H9 (cell line): ENCODE results near the gene NLRP5. TPM values are rescaled to one million over a fixed set of nuclear protein-coding genes. Genes with fewer than 3 reads are reported as not detected.

Source experiments
- DNase-seq: peaks from one replicate; pipeline ENCODE4 v3.0.0-alpha.2; 2017
- H2AFZ ChIP-seq: one replicate; pipeline ENCODE4 v1.6.1; 2013; ENCODE audit warnings: mild to moderate bottlenecking, low read length, control low read depth, moderate library complexity
- H2AK5ac ChIP-seq: 2 replicates; pipeline ENCODE4 v1.6.1; 2013; ENCODE audit warnings: low read length, control low read depth, mixed read lengths; ENCODE audit not compliant: insufficient read length
- H2BK120ac ChIP-seq: one replicate; pipeline ENCODE4 v1.6.1; 2013; ENCODE audit warnings: low read depth, mild to moderate bottlenecking, low read length, control low read depth, inconsistent platforms; ENCODE audit not compliant: poor library complexity, severe bottlenecking
- H2BK12ac ChIP-seq: 2 replicates; pipeline ENCODE4 v1.6.1; 2013; ENCODE audit warnings: low read length, control low read depth, mixed read lengths, low read depth; ENCODE audit not compliant: insufficient read length
- H2BK15ac ChIP-seq: 2 replicates; pipeline ENCODE4 v1.6.1; 2013; ENCODE audit warnings: low read depth, low read length, control low read depth
- H2BK20ac ChIP-seq: one replicate; pipeline ENCODE4 v1.6.1; 2013; ENCODE audit warnings: low read depth, mild to moderate bottlenecking, low read length, control low read depth, inconsistent platforms; ENCODE audit not compliant: poor library complexity, severe bottlenecking
- H2BK5ac ChIP-seq: 2 replicates; pipeline ENCODE4 v1.6.1; 2013; ENCODE audit warnings: low read length, control low read depth, mixed read lengths; ENCODE audit not compliant: insufficient read length
- H3K14ac ChIP-seq: 2 replicates; pipeline ENCODE4 v1.6.1; 2013; ENCODE audit warnings: low read length, control low read depth; ENCODE audit not compliant: insufficient read depth
- H3K18ac ChIP-seq: 2 replicates; pipeline ENCODE4 v1.6.1; 2013; ENCODE audit warnings: low read depth, mild to moderate bottlenecking, mixed read lengths, low read length, control low read depth; ENCODE audit not compliant: insufficient read length
- H3K23ac ChIP-seq: 2 replicates; pipeline ENCODE4 v1.6.1; 2013; ENCODE audit warnings: low read length, control low read depth, mixed read lengths, low read depth; ENCODE audit not compliant: insufficient read length
- H3K23me2 ChIP-seq: 2 replicates; pipeline ENCODE4 v1.6.1; 2013; ENCODE audit warnings: low read depth, mild to moderate bottlenecking, mixed read lengths, low read length, control low read depth; ENCODE audit not compliant: insufficient read length, poor library complexity, severe bottlenecking
- H3K27ac ChIP-seq: 2 replicates; pipeline ENCODE4 v1.5.1; 2013; ENCODE audit warnings: low read length, control low read depth, mixed read lengths, low read depth; ENCODE audit not compliant: insufficient read length
- H3K27me3 ChIP-seq: 2 replicates; pipeline ENCODE4 v1.6.1; 2013; ENCODE audit warnings: low read length, control low read depth, inconsistent platforms; ENCODE audit not compliant: insufficient read depth
- H3K4ac ChIP-seq: 2 replicates; pipeline ENCODE4 v1.6.1; 2013; ENCODE audit warnings: low read depth, mild to moderate bottlenecking, control low read depth, inconsistent platforms, low read length, moderate library complexity
- H3K4me1 ChIP-seq: 2 replicates; pipeline ENCODE4 v1.6.1; 2013; ENCODE audit warnings: low read length, control low read depth, inconsistent platforms; ENCODE audit not compliant: insufficient read depth
- H3K4me2 ChIP-seq: 2 replicates; pipeline ENCODE4 v1.6.1; 2013; ENCODE audit warnings: low read length, control low read depth, mixed read lengths; ENCODE audit not compliant: insufficient read length, insufficient read depth
- H3K56ac ChIP-seq: 2 replicates; pipeline ENCODE4 v1.6.1; 2013; ENCODE audit warnings: low read depth, mild to moderate bottlenecking, mixed read lengths, low read length, control low read depth; ENCODE audit not compliant: insufficient read length
- H3K79me1 ChIP-seq: 2 replicates; pipeline ENCODE4 v1.6.1; 2013; ENCODE audit warnings: low read depth, mild to moderate bottlenecking, moderate library complexity, low read length, control low read depth, inconsistent platforms; ENCODE audit not compliant: insufficient read depth, poor library complexity, severe bottlenecking
- H3K79me2 ChIP-seq: 2 replicates; pipeline ENCODE4 v1.6.1; 2013; ENCODE audit warnings: low read length, control low read depth, inconsistent platforms; ENCODE audit not compliant: insufficient read depth
- H3K9ac ChIP-seq: 2 replicates; pipeline ENCODE4 v1.6.1; 2013; ENCODE audit warnings: low read length, control low read depth, mixed read lengths; ENCODE audit not compliant: insufficient read length; ENCODE audit errors: extremely low read depth
- H3K9me3 ChIP-seq: one replicate; pipeline ENCODE4 v1.6.1; 2013; ENCODE audit warnings: low read depth, low read length, inconsistent platforms; ENCODE audit not compliant: control insufficient read depth
- H3T11ph ChIP-seq: one replicate; pipeline ENCODE4 v1.6.1; 2013; ENCODE audit warnings: mild to moderate bottlenecking, low read length, control low read depth, inconsistent platforms
- H4K20me1 ChIP-seq: one replicate; pipeline ENCODE4 v1.6.1; 2013; ENCODE audit not compliant: control insufficient read depth, insufficient read length, insufficient read depth
- H4K5ac ChIP-seq: 2 replicates; pipeline ENCODE4 v1.6.1; 2013; ENCODE audit warnings: low read depth, mild to moderate bottlenecking, mixed read lengths, low read length, control low read depth; ENCODE audit not compliant: insufficient read length
- H4K8ac ChIP-seq: replicated peaks from 2 replicates; pipeline ENCODE4 v1.6.1; 2013; ENCODE audit warnings: low read length, control low read depth, mixed read lengths, low read depth; ENCODE audit not compliant: insufficient read length
- H4K91ac ChIP-seq: 2 replicates; pipeline ENCODE4 v1.6.1; 2013; ENCODE audit warnings: low read depth, mild to moderate bottlenecking, moderate library complexity, mixed read lengths, low read length, control low read depth; ENCODE audit not compliant: insufficient read length
- H3K27ac Mint-ChIP-seq, 3 experiments: 2 replicates in 2 of 3; 3 replicates in 1 of 3; pipeline ENCODE4 v1.8.0; 2020 to 2021; ENCODE audit warnings: mixed read lengths in 3 of 3, mild to moderate bottlenecking in 1 of 3, moderate library complexity in 1 of 3
- H3K27me3 Mint-ChIP-seq: 2 replicates; pipeline ENCODE4 v1.8.0; 2021; ENCODE audit warnings: low read depth, mild to moderate bottlenecking, moderate library complexity, mixed read lengths
- H3K36me3 Mint-ChIP-seq, 3 experiments: 2 replicates in 2 of 3; 3 replicates in 1 of 3; pipeline ENCODE4 v1.8.0; 2020 to 2021; ENCODE audit warnings: low read depth in 3 of 3, mixed read lengths in 3 of 3; ENCODE audit not compliant: insufficient read depth in 1 of 3
- H3K4me1 Mint-ChIP-seq, 2 experiments: 2 replicates each; pipeline ENCODE4 v1.8.0; 2020; ENCODE audit warnings: mixed read lengths in 2 of 2
- H3K4me3 Mint-ChIP-seq, 2 experiments: 2 replicates in 1 of 2; 3 replicates in 1 of 2; pipeline ENCODE4 v1.8.0; 2020 to 2021; ENCODE audit warnings: mild to moderate bottlenecking in 2 of 2, mixed read lengths in 2 of 2, moderate library complexity in 1 of 2
- H3K9me3 Mint-ChIP-seq, 2 experiments: 2 replicates in 1 of 2; 3 replicates in 1 of 2; pipeline ENCODE4 v1.8.0; 2020; ENCODE audit warnings: mild to moderate bottlenecking in 2 of 2, mixed read lengths in 2 of 2, moderate library complexity in 1 of 2
- WGBS: extraction: QIAGEN DNeasy Blood & Tissue Kit; methylation state at CpG from one replicate; pipeline ENCODE4 v1.1.7; 2013; ENCODE audit warnings: missing lambda C conversion rate, low lambda C conversion rate, mixed read lengths; ENCODE audit not compliant: insufficient read length; ENCODE audit errors: extremely low coverage; 5-methylcytosine and 5-hydroxymethylcytosine counted together
- total RNA-seq: library from RNA; stranded (reverse); gene quantifications from 2 replicates; pipeline ENCODE4 v1.2.1, GENCODE V29; 2021
- TF ChIP-seq, protein P1 (sequence below): fragments of 200-600 bp; sonication (generic); conservative IDR thresholded peaks from 3 replicates; pipeline ENCODE4 v1.8.0; 2021; ENCODE audit warnings: antibody characterized with exemption, mild to moderate bottlenecking

Gene NLRP5
- total RNA-seq, 1 experiment from 2014 or later: not detected

DNA sequence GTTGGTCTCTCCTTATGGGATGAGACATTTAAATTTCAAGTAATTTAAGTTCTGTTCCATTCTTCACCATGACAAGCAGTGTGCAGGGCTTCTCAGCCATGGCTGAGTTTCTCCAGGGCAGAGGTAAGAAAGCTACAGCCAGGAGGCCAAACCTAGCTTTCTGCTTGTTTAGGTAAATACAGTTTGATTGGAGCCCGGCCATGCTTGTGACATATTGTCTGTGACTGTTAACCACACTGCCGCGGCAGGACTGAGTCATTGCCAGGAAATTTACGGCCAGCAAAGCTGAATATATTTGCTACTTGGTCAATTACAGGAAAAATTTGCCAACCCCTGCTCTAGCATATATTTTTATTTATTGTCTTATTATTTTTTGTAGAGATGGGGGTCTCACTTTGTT is 28.2 kb upstream of the NLRP5 start:
- H3K18ac ChIP-seq: no peak overlapping the region
- no peak overlapping the region for H3K27ac ChIP-seq
- H4K91ac ChIP-seq: no peak overlapping the region
- peaks cover 95 to 97% of the 10 kb centered on the region in 2 experiments for H3K9me3 Mint-ChIP-seq
- H3T11ph ChIP-seq: no peak overlapping the region
- no peaks in the 10 kb centered on the region for H3K27me3 ChIP-seq
- no peak overlapping the region for H2BK120ac ChIP-seq
- no peak overlapping the region for H2BK20ac ChIP-seq
- no peak overlapping the region for H4K8ac ChIP-seq
- H3K4me1 ChIP-seq: no peaks in the 10 kb centered on the region
- no peak for DNase-seq
- no peaks in the 10 kb centered on the region for H3K79me1 ChIP-seq
- H3K14ac ChIP-seq: no peak overlapping the region
- H3K9ac ChIP-seq: no peak overlapping the region
- peaks cover 85% of the 10 kb centered on the region for H3K9me3 ChIP-seq
- WGBS: no CpG with 5 or more reads among the region's 4 CpGs
- peaks cover 0 to 27% (median 0%) of the 10 kb centered on the region in 3 experiments; a peak in 4 of 7 replicates for H3K36me3 Mint-ChIP-seq
- H3K4ac ChIP-seq: no peak overlapping the region
- no peak overlapping the region for H3K56ac ChIP-seq
- H3K27me3 Mint-ChIP-seq: no peaks in the 10 kb centered on the region; the same call in 1 of the 2 replicates
- no peak overlapping the region for H2BK15ac ChIP-seq
- no peaks in the 10 kb centered on the region for H3K79me2 ChIP-seq
- no peak overlapping the region for H2BK5ac ChIP-seq
- no peak overlapping the region for H3K23ac ChIP-seq
- H4K20me1 ChIP-seq: no peaks in the 10 kb centered on the region
- H3K27ac Mint-ChIP-seq: no peak overlapping the region
- no peak overlapping the region for H4K5ac ChIP-seq
- no peaks in the 10 kb centered on the region for H3K23me2 ChIP-seq
- H2AFZ ChIP-seq: no peak overlapping the region
- no peak overlapping the region for H3K4me3 Mint-ChIP-seq
- TF ChIP-seq, protein P1, sequence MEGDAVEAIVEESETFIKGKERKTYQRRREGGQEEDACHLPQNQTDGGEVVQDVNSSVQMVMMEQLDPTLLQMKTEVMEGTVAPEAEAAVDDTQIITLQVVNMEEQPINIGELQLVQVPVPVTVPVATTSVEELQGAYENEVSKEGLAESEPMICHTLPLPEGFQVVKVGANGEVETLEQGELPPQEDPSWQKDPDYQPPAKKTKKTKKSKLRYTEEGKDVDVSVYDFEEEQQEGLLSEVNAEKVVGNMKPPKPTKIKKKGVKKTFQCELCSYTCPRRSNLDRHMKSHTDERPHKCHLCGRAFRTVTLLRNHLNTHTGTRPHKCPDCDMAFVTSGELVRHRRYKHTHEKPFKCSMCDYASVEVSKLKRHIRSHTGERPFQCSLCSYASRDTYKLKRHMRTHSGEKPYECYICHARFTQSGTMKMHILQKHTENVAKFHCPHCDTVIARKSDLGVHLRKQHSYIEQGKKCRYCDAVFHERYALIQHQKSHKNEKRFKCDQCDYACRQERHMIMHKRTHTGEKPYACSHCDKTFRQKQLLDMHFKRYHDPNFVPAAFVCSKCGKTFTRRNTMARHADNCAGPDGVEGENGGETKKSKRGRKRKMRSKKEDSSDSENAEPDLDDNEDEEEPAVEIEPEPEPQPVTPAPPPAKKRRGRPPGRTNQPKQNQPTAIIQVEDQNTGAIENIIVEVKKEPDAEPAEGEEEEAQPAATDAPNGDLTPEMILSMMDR: no peak
- no peak overlapping the region for H2AK5ac ChIP-seq
- no peak overlapping the region for H2BK12ac ChIP-seq
- no peak overlapping the region for H3K4me2 ChIP-seq
- H3K4me1 Mint-ChIP-seq: no peaks in the 10 kb centered on the region
